H9 (cell line): ENCODE data around the gene LRP1B. TPM values are rescaled to one million over a fixed set of nuclear protein-coding genes. Genes with fewer than 3 reads are reported as not detected.

Experiments used
- DNase-seq: peaks from one replicate; pipeline ENCODE4 v3.0.0-alpha.2; 2017
- H2AFZ ChIP-seq: one replicate; pipeline ENCODE4 v1.6.1; 2013; ENCODE audit warnings: mild to moderate bottlenecking, low read length, control low read depth, moderate library complexity
- H2AK5ac ChIP-seq: 2 replicates; pipeline ENCODE4 v1.6.1; 2013; ENCODE audit warnings: low read length, control low read depth, mixed read lengths; ENCODE audit not compliant: insufficient read length
- H2BK120ac ChIP-seq: one replicate; pipeline ENCODE4 v1.6.1; 2013; ENCODE audit warnings: low read depth, mild to moderate bottlenecking, low read length, control low read depth, inconsistent platforms; ENCODE audit not compliant: poor library complexity, severe bottlenecking
- H2BK12ac ChIP-seq: 2 replicates; pipeline ENCODE4 v1.6.1; 2013; ENCODE audit warnings: low read length, control low read depth, mixed read lengths, low read depth; ENCODE audit not compliant: insufficient read length
- H2BK15ac ChIP-seq: 2 replicates; pipeline ENCODE4 v1.6.1; 2013; ENCODE audit warnings: low read depth, low read length, control low read depth
- H2BK20ac ChIP-seq: one replicate; pipeline ENCODE4 v1.6.1; 2013; ENCODE audit warnings: low read depth, mild to moderate bottlenecking, low read length, control low read depth, inconsistent platforms; ENCODE audit not compliant: poor library complexity, severe bottlenecking
- H2BK5ac ChIP-seq: 2 replicates; pipeline ENCODE4 v1.6.1; 2013; ENCODE audit warnings: low read length, control low read depth, mixed read lengths; ENCODE audit not compliant: insufficient read length
- H3K14ac ChIP-seq: 2 replicates; pipeline ENCODE4 v1.6.1; 2013; ENCODE audit warnings: low read length, control low read depth; ENCODE audit not compliant: insufficient read depth
- H3K18ac ChIP-seq: 2 replicates; pipeline ENCODE4 v1.6.1; 2013; ENCODE audit warnings: low read depth, mild to moderate bottlenecking, mixed read lengths, low read length, control low read depth; ENCODE audit not compliant: insufficient read length
- H3K23ac ChIP-seq: 2 replicates; pipeline ENCODE4 v1.6.1; 2013; ENCODE audit warnings: low read length, control low read depth, mixed read lengths, low read depth; ENCODE audit not compliant: insufficient read length
- H3K23me2 ChIP-seq: 2 replicates; pipeline ENCODE4 v1.6.1; 2013; ENCODE audit warnings: low read depth, mild to moderate bottlenecking, mixed read lengths, low read length, control low read depth; ENCODE audit not compliant: insufficient read length, poor library complexity, severe bottlenecking
- H3K27ac ChIP-seq: 2 replicates; pipeline ENCODE4 v1.5.1; 2013; ENCODE audit warnings: low read length, control low read depth, mixed read lengths, low read depth; ENCODE audit not compliant: insufficient read length
- H3K27me3 ChIP-seq: 2 replicates; pipeline ENCODE4 v1.6.1; 2013; ENCODE audit warnings: low read length, control low read depth, inconsistent platforms; ENCODE audit not compliant: insufficient read depth
- H3K4ac ChIP-seq: 2 replicates; pipeline ENCODE4 v1.6.1; 2013; ENCODE audit warnings: low read depth, mild to moderate bottlenecking, control low read depth, inconsistent platforms, low read length, moderate library complexity
- H3K4me1 ChIP-seq: 2 replicates; pipeline ENCODE4 v1.6.1; 2013; ENCODE audit warnings: low read length, control low read depth, inconsistent platforms; ENCODE audit not compliant: insufficient read depth
- H3K4me2 ChIP-seq: 2 replicates; pipeline ENCODE4 v1.6.1; 2013; ENCODE audit warnings: low read length, control low read depth, mixed read lengths; ENCODE audit not compliant: insufficient read length, insufficient read depth
- H3K56ac ChIP-seq: 2 replicates; pipeline ENCODE4 v1.6.1; 2013; ENCODE audit warnings: low read depth, mild to moderate bottlenecking, mixed read lengths, low read length, control low read depth; ENCODE audit not compliant: insufficient read length
- H3K79me1 ChIP-seq: 2 replicates; pipeline ENCODE4 v1.6.1; 2013; ENCODE audit warnings: low read depth, mild to moderate bottlenecking, moderate library complexity, low read length, control low read depth, inconsistent platforms; ENCODE audit not compliant: insufficient read depth, poor library complexity, severe bottlenecking
- H3K79me2 ChIP-seq: 2 replicates; pipeline ENCODE4 v1.6.1; 2013; ENCODE audit warnings: low read length, control low read depth, inconsistent platforms; ENCODE audit not compliant: insufficient read depth
- H3K9ac ChIP-seq: 2 replicates; pipeline ENCODE4 v1.6.1; 2013; ENCODE audit warnings: low read length, control low read depth, mixed read lengths; ENCODE audit not compliant: insufficient read length; ENCODE audit errors: extremely low read depth
- H3K9me3 ChIP-seq: one replicate; pipeline ENCODE4 v1.6.1; 2013; ENCODE audit warnings: low read depth, low read length, inconsistent platforms; ENCODE audit not compliant: control insufficient read depth
- H3T11ph ChIP-seq: one replicate; pipeline ENCODE4 v1.6.1; 2013; ENCODE audit warnings: mild to moderate bottlenecking, low read length, control low read depth, inconsistent platforms
- H4K20me1 ChIP-seq: one replicate; pipeline ENCODE4 v1.6.1; 2013; ENCODE audit not compliant: control insufficient read depth, insufficient read length, insufficient read depth
- H4K5ac ChIP-seq: 2 replicates; pipeline ENCODE4 v1.6.1; 2013; ENCODE audit warnings: low read depth, mild to moderate bottlenecking, mixed read lengths, low read length, control low read depth; ENCODE audit not compliant: insufficient read length
- H4K8ac ChIP-seq: replicated peaks from 2 replicates; pipeline ENCODE4 v1.6.1; 2013; ENCODE audit warnings: low read length, control low read depth, mixed read lengths, low read depth; ENCODE audit not compliant: insufficient read length
- H4K91ac ChIP-seq: 2 replicates; pipeline ENCODE4 v1.6.1; 2013; ENCODE audit warnings: low read depth, mild to moderate bottlenecking, moderate library complexity, mixed read lengths, low read length, control low read depth; ENCODE audit not compliant: insufficient read length
- H3K27ac Mint-ChIP-seq, 3 experiments: 2 replicates in 2 of 3; 3 replicates in 1 of 3; pipeline ENCODE4 v1.8.0; 2020 to 2021; ENCODE audit warnings: mixed read lengths in 3 of 3, mild to moderate bottlenecking in 1 of 3, moderate library complexity in 1 of 3
- H3K27me3 Mint-ChIP-seq: 2 replicates; pipeline ENCODE4 v1.8.0; 2021; ENCODE audit warnings: low read depth, mild to moderate bottlenecking, moderate library complexity, mixed read lengths
- H3K36me3 Mint-ChIP-seq, 3 experiments: 2 replicates in 2 of 3; 3 replicates in 1 of 3; pipeline ENCODE4 v1.8.0; 2020 to 2021; ENCODE audit warnings: low read depth in 3 of 3, mixed read lengths in 3 of 3; ENCODE audit not compliant: insufficient read depth in 1 of 3
- H3K4me1 Mint-ChIP-seq, 2 experiments: 2 replicates each; pipeline ENCODE4 v1.8.0; 2020; ENCODE audit warnings: mixed read lengths in 2 of 2
- H3K4me3 Mint-ChIP-seq, 2 experiments: 2 replicates in 1 of 2; 3 replicates in 1 of 2; pipeline ENCODE4 v1.8.0; 2020 to 2021; ENCODE audit warnings: mild to moderate bottlenecking in 2 of 2, mixed read lengths in 2 of 2, moderate library complexity in 1 of 2
- H3K9me3 Mint-ChIP-seq, 2 experiments: 2 replicates in 1 of 2; 3 replicates in 1 of 2; pipeline ENCODE4 v1.8.0; 2020; ENCODE audit warnings: mild to moderate bottlenecking in 2 of 2, mixed read lengths in 2 of 2, moderate library complexity in 1 of 2
- WGBS: extraction: QIAGEN DNeasy Blood & Tissue Kit; methylation state at CpG from one replicate; pipeline ENCODE4 v1.1.7; 2013; ENCODE audit warnings: missing lambda C conversion rate, low lambda C conversion rate, mixed read lengths; ENCODE audit not compliant: insufficient read length; ENCODE audit errors: extremely low coverage; 5-methylcytosine and 5-hydroxymethylcytosine counted together
- total RNA-seq: library from RNA; stranded (reverse); gene quantifications from 2 replicates; pipeline ENCODE4 v1.2.1, GENCODE V29; 2021
- TF ChIP-seq, protein P1 (sequence below): fragments of 200-600 bp; sonication (generic); conservative IDR thresholded peaks from 3 replicates; pipeline ENCODE4 v1.8.0; 2021; ENCODE audit warnings: antibody characterized with exemption, mild to moderate bottlenecking

Gene LRP1B
- total RNA-seq, 1 experiment from 2014 or later, result not detected

DNA sequence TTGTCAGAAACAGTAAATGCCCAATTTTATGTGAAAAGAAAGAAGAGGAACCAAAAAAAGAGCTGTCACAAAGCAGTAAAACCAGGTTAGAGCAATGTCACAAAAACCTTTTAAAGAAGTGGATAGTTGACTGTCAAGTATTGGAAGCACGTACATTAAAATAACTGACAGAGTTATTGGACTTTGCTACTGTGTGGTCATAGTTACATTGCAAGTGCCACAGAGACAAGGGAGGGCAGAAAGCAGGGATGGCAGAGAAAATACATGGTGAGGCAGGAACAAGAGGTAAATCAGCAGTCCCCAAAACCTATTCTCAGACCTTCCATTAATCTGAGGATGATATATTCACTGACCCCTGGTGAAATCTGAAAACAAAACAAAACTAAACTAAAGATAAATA lies 116.3 kb downstream of the LRP1B start:
- Mint-ChIP-seq H3K4me3 (no peak overlapping the region), H3K27me3 (no peaks in the 10 kb centered on the region), H3K36me3 (no peaks in the 10 kb centered on the region; a peak in 1 of 7 replicates), H3K4me1 (no peaks in the 10 kb centered on the region), H3K9me3 (no peaks in the 10 kb centered on the region; a peak in 1 of 5 replicates), H3K27ac (no peak overlapping the region)
- Histone ChIP-seq H4K8ac (no peak overlapping the region), H2BK15ac (no peak overlapping the region), H2AK5ac (no peak overlapping the region), H3K23me2 (no peaks in the 10 kb centered on the region), H2BK120ac (no peak overlapping the region), H2AFZ (no peak overlapping the region), H4K20me1 (no peaks in the 10 kb centered on the region), H3K56ac (no peak overlapping the region), H3K4ac (no peak overlapping the region), H2BK20ac (no peak overlapping the region), H3K14ac (no peak overlapping the region), H3K18ac (no peak overlapping the region), H3K4me2 (no peak overlapping the region), H3K27me3 (no peaks in the 10 kb centered on the region), H3T11ph (no peak overlapping the region), H4K91ac (no peak overlapping the region), H2BK12ac (no peak overlapping the region), H3K23ac (no peak overlapping the region), H3K79me2 (no peaks in the 10 kb centered on the region), H2BK5ac (no peak overlapping the region), H3K79me1 (no peaks in the 10 kb centered on the region), H4K5ac (no peak overlapping the region), H3K9ac (no peak overlapping the region), H3K9me3 (no peaks in the 10 kb centered on the region), H3K4me1 (no peaks in the 10 kb centered on the region), H3K27ac (no peak overlapping the region)
- DNase-seq, result no peak
- TF ChIP-seq, protein P1, sequence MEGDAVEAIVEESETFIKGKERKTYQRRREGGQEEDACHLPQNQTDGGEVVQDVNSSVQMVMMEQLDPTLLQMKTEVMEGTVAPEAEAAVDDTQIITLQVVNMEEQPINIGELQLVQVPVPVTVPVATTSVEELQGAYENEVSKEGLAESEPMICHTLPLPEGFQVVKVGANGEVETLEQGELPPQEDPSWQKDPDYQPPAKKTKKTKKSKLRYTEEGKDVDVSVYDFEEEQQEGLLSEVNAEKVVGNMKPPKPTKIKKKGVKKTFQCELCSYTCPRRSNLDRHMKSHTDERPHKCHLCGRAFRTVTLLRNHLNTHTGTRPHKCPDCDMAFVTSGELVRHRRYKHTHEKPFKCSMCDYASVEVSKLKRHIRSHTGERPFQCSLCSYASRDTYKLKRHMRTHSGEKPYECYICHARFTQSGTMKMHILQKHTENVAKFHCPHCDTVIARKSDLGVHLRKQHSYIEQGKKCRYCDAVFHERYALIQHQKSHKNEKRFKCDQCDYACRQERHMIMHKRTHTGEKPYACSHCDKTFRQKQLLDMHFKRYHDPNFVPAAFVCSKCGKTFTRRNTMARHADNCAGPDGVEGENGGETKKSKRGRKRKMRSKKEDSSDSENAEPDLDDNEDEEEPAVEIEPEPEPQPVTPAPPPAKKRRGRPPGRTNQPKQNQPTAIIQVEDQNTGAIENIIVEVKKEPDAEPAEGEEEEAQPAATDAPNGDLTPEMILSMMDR, result no peak
- no CpG with 5 or more reads among the region's 1 CpG for WGBS
